NCI-H1092 treated with DMSO at 0.1 percent for 48 hours (cell line): ENCODE measurements around the gene PTX4.
A peak's percentile ranks its signal among the peaks of the same experiment; 100 is the strongest.
"Not testable (repeated sequence)": the region's sequence is repeated elsewhere in the genome, so short reads cannot be mapped to it uniquely, and the experiment has no call there.

ENCODE experiments used
- DNase-seq: peaks from one replicate; lab custom pipeline; 2025; lab: John Stamatoyannopoulos, UW

Gene PTX4

DNA sequence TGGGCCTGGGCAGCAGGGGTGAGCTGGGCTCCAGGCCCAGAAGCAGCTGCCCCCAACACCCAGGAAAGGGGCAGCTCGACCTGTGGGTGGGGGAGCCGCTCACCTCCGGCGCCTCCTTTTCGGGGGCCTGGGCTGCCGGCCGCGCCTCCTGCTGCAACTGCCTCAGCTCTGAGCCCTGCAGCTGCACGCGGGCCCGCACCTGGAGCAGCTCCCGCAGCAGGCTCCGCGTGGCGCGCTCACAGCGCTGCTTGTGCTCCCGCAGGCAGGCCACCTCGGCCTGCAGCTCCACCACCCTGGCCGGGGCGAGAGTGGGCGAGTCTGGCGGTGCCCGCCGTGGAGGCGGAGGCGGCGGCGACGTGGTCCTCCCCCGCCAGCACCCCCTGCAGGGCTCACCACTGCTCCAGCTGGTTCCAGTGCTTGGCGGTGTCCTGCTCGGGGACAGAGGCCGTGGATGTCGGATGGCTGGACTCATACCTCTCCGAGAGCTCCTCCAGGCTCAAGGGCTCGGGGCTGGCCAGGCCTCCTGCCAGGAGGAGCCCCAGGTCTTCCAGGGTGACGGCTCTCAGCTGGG is 45.3 kb downstream of the PTX4 start:
- DNase-seq = no peak

DNA sequence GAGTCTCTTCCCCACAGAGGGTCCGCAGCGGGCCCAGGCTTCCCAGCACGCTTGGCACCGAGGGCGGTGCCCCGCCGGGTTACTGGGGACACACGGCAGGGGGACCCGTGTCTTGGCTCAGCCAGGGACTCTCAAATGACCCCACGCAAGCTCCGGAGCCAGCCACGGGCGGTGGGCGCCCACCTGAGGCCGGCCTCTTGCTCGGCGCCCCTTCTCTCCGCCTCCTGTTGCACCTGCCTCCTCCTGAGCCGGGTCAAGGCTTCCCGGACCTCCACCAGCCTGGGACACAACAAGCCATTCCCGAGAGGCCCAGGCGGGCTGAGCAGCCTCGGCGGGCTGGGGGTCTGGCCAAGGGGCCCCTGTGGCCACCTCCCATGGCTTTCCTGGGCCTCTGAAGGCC is 46.0 kb downstream of the PTX4 start:
- no peak for DNase-seq

- DNase-seq = no peak
Observed at GRCh38 chr16:1441391-1441829, 47.3 kb downstream of the PTX4 start.

GRCh38 chr16:1439699-1440074 is 49.1 kb downstream of the PTX4 start:
- DNase-seq = not testable (repeated sequence)

GRCh38 chr16:1439058-1439698 is 49.6 kb downstream of the PTX4 start:
- no peak for DNase-seq

- peak; percentile 54 for DNase-seq
Observed at GRCh38 chr16:1438229-1439057, 50.3 kb downstream of the PTX4 start.

- DNase-seq = no peak
Observed at GRCh38 chr16:1437606-1438005, 51.1 kb downstream of the PTX4 start.

GRCh38 chr16:1436731-1437355 is 51.9 kb downstream of the PTX4 start:
- no peak for DNase-seq

DNA sequence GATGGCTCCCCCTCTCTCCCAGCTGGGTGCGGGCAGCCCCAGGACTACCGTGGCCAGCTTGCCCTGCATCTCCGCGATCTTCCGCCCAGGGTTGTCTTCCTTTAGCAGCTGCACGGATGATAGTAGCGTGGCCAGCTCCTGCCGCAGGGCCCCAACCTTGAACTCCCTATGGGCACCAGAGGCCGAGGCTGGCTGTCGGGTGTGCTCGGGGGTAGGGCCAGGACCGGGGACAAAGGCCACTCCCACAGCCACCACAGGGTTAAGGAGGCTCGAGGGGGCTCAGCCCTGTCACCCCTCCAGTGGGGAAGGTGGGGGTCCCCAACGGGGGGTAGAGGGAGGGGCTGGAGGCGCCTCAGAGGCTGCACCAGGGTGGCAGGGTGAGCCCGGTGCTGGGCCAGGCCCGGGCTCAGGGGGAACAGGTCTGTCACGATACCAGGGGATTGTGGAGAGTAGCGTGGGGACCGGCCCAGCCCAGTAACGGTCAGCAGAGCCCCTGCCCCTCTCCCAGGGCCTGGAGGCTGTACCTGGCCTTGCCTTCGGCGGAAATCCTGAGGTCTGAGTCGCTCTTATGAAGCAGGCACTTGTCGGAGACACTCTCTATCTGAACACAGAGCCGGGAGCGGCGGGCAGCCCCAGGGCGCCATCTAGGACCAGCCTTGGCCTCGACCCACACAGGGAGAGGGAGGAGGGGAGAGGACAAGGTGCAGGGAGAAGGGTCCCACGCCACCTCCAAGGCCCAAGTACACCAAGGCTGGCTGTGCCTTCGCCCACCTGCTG is 52.6 kb downstream of the PTX4 start:
- DNase-seq = no peak
